GM19023 (cell line): ENCODE data around the gene MTCL3.
"Not testable (repeated sequence)": the region's sequence is repeated elsewhere in the genome, so short reads cannot be mapped to it uniquely, and the experiment has no call there.

ENCODE experiments used
- ATAC-seq: cut with Tn5 transposase; IDR thresholded peaks from one replicate; pipeline ENCODE4 v1.9.1; 2021; ENCODE audit warnings: mild to moderate bottlenecking, moderate library complexity; ENCODE audit not compliant: unreplicated experiment

The MTCL3 gene

DNA sequence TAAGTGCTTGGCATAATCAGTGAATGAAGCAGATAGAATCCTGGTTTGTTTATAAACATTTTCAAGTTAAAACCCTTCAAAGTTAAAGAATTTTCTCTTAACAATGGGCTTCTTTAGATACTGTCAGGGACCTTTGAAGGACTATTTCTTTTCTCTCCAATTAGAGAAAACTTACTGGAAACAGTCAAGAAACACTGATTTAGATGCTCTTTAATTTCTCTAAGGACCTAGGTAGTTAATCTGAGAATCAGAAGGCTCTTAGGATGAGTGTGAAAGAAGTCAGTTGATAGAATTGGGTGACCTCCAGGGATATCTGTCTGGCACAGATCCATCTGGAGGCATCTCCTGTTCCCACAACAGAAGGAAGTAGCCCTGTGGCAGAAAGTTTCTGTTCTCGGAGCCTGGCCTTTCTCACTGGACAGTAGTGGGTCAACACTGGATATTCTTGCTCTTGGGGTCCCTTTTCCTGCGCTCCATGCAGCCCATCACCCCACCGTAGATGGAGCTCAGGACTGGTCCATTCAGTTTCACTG is 82.5 kb downstream of the MTCL3 start:
- no peak for ATAC-seq

DNA sequence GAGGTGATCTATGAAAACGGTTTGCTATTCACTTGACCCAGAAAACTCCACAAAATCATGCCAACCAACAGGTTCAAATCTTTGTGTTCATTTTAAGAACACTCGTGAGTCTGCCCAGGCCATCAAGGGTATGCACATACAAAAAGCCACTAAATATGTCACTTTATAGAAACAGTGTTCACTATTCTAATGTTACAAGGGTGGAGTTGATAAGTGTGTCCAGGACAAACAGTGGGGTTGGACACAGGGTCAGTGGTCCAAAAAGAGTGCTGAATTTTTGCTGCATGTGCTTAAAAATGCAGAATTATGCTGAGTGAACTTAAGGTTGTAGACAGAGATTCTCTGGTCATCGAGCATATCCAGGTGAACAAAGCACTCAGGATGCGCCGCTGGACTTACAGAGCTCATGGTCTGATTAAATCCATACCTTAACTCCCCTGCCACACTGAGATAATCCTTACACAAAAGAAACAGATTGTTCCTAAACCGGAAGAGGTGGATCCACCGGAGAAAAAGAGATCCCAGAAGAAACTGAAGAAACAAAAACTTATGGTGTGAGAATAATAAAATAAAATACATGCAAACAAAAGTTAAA is 83.4 kb downstream of the MTCL3 start:
- no peak for ATAC-seq

DNA sequence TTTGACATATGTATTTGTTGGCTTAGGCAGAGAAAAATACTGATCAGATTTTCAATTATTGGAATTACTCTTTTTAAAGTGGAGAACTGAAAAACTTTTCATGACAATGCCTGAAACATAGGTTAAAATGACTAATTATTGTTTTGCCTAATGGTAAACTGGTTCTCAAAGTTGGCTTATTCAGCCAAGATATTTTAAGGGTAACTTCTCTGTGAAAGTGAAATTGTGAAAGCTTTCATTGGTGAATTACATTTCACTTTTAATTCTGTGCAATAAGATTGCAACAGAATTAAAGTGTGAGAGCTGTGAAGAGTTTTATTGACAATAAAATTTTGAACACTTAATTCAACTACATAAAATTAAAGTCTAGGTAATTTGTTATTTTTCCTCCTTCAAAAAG is 84.5 kb downstream of the MTCL3 start:
- no peak for ATAC-seq

DNA sequence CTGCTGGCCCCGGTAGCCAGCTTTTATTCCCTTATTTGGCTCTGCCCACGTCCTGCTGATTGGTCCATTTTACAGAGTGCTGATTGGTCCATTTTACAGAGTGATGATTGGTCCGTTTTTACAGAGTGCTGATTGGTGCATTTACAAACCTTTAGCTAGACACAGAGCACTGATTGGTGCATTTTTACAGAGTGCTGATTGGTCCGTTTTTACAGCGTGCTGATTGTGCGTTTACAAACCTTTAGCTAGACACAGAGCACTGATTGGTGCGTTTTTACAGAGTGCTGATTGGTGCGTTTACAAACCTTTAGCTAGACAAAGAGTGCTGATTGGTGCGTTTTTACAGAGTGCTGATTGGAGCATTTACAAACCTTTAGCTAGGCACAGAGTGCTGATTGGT is 90.6 kb downstream of the MTCL3 start:
- ATAC-seq, result not testable (repeated sequence)

DNA sequence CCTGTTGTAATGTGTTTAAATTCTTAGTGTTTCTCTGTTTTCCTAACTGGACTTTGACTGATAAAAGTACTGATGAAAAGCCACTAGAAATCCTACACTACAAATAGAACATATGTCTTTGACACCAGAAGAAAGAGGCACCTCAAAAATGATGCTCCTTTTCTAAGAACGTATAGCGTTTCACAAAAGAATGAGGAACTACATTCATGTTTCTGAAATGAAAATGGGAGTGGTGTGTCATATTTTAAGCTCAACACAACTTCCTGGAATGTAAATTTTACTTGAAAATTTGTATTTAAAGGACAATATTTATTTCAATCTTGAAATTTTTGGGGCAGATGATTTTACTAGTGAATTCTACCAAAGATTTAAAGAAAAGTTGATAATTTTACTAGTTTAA is 95.2 kb downstream of the MTCL3 start:
- ATAC-seq, result no peak
